PC-3 (cell line): ENCODE data around the gene DDX52.

Experiments used
- EZH2 ChIP-seq: fragments of 300-600 bp; sonication (generic); IDR thresholded peaks from one replicate; pipeline ENCODE4 v1.6.1; 2017; ENCODE audit warnings: antibody characterized with exemption, mild to moderate bottlenecking, low read length; ENCODE audit not compliant: unreplicated experiment
- TF ChIP-seq, protein P1 (sequence below): fragments of 300-600 bp; sonication (generic); conservative IDR thresholded peaks from 2 replicates; pipeline ENCODE4 v1.5.1; 2017; ENCODE audit warnings: antibody characterized with exemption, low read depth, mild to moderate bottlenecking, low read length

DNA sequence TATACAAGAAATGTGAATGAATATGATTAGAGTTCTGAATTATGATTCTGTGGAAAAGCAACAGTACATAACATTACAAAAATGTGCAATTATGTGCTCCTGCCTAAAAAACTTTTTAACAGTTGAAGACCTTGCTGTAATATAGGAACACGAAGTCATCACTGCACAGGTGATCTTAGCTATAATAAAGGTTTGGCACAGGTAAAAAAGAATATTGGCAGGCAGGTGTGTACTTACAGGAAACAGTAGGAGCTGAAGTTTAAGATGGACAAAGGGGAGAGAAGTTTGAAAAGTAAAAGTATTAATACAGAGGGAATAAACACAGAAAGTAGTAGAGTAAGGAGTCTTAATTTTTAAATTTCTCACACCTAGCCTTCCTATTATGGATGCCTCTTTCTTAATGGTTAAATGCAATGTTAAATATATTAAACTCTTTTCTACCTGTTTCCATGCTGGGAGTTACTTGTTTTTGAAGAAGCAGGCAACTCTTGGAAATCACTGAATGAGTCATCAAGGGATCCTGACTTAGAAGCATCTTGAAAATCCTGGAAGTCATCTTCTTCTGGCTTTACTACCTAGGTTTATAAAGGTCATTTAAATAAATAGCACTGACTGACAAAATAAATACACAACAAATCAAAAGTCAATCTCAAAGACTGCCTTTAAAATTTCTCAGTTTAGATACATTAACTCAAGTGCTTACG is 74.7 kb downstream of the DDX52 start:
- TF ChIP-seq, protein P1, sequence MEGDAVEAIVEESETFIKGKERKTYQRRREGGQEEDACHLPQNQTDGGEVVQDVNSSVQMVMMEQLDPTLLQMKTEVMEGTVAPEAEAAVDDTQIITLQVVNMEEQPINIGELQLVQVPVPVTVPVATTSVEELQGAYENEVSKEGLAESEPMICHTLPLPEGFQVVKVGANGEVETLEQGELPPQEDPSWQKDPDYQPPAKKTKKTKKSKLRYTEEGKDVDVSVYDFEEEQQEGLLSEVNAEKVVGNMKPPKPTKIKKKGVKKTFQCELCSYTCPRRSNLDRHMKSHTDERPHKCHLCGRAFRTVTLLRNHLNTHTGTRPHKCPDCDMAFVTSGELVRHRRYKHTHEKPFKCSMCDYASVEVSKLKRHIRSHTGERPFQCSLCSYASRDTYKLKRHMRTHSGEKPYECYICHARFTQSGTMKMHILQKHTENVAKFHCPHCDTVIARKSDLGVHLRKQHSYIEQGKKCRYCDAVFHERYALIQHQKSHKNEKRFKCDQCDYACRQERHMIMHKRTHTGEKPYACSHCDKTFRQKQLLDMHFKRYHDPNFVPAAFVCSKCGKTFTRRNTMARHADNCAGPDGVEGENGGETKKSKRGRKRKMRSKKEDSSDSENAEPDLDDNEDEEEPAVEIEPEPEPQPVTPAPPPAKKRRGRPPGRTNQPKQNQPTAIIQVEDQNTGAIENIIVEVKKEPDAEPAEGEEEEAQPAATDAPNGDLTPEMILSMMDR: no peak
- TF ChIP-seq EZH2: no peak
